GM12878 (cell line): ENCODE results near the gene ERAS. TPM values are rescaled to one million over a fixed set of nuclear protein-coding genes. Genes with fewer than 3 reads are reported as not detected.

Experiments used
- ATAC-seq: fragments of 200-7000 bp; cut with Tn5 transposase; 3 replicates; pipeline ENCODE4 v1.9.1; 2020; ENCODE audit warnings: mild to moderate bottlenecking, moderate library complexity
- BruUV-seq: library from RNA; stranded (reverse); fragments of 400-500 nt; replicated peaks from 2 replicates; lab custom pipeline; 2021; lab: Mats Ljungman, UMichigan
- CTCF ChIA-PET: fragments of 300-600 bp; sonication (Branson Sonifier 250); formaldehyde crosslinking; extraction: SDS; loops from one replicate; lab custom pipeline; 2021; ENCODE audit warnings: inconsistent platforms; lab: Yijun Ruan, JAX
- POLR2A ChIA-PET: fragments of 350-600 bp; formaldehyde crosslinking; extraction: SDS; loops from one replicate; lab custom pipeline; 2021; ENCODE audit warnings: inconsistent platforms; lab: Charles Lee
- RAD21 ChIA-PET: fragments of 300-600 bp; sonication (Branson Sonifier 250); formaldehyde crosslinking; loops from one replicate; lab custom pipeline; 2023; ENCODE audit warnings: antibody characterized with exemption; ENCODE audit not compliant: unreplicated experiment; lab: Charles Lee
- SMC1A ChIA-PET: fragments of 300-600 bp; sonication (Branson Sonifier 250); formaldehyde crosslinking; loops from one replicate; lab custom pipeline; 2023; ENCODE audit not compliant: unreplicated experiment, uncharacterized antibody; lab: Charles Lee
- DNase-seq: peaks from one replicate; pipeline ENCODE4 v3.0.0-alpha.2; 2011; ENCODE audit warnings: low read depth, low spot score
- FAIRE-seq: peaks from 3 replicates; lab custom pipeline; 2011; peaks lifted over from hg19 to GRCh38; lab: Jason Lieb, UNC
- H2AFZ ChIP-seq: 2 replicates; pipeline ENCODE4 v1.6.0; 2011; ENCODE audit warnings: low read depth, low read length, control low read depth; ENCODE audit not compliant: control insufficient read depth
- H3K27ac ChIP-seq: 2 replicates; pipeline ENCODE4 v1.5.1; 2011; ENCODE audit warnings: control low read depth; ENCODE audit not compliant: control insufficient read depth, insufficient read depth
- H3K27me3 ChIP-seq, 2 experiments: replicated peaks in 1 of 2; 2 replicates each; pipeline versions ENCODE4 v1.6.0 to v1.6.1; 2011; ENCODE audit warnings: low read length in 1 of 2; ENCODE audit not compliant: control insufficient read depth in 2 of 2, insufficient read depth in 2 of 2
- H3K36me3 ChIP-seq, 2 experiments: 2 replicates each; pipeline ENCODE4 v1.5.1; 2011; ENCODE audit warnings: low read length in 1 of 2; ENCODE audit not compliant: control insufficient read depth in 2 of 2, insufficient read depth in 2 of 2
- H3K4me1 ChIP-seq: 2 replicates; pipeline ENCODE4 v1.6.1; 2011; ENCODE audit warnings: mild to moderate bottlenecking, low read length, moderate library complexity, mixed read lengths; ENCODE audit not compliant: control insufficient read depth, insufficient read depth
- H3K4me2 ChIP-seq: 2 replicates; pipeline ENCODE4 v1.6.0; 2011; ENCODE audit warnings: control low read depth; ENCODE audit not compliant: control insufficient read depth, insufficient read depth
- H3K4me3 ChIP-seq: fragments of 200-600 bp; sonication (generic); 2 replicates; pipeline ENCODE4 v1.5.1; 2016
- H3K79me2 ChIP-seq: 2 replicates; pipeline ENCODE4 v1.6.0; 2011; ENCODE audit warnings: low read length; ENCODE audit not compliant: control insufficient read depth, insufficient read depth
- H3K9ac ChIP-seq: 2 replicates; pipeline ENCODE4 v1.8.0; 2011; ENCODE audit warnings: low read length, control low read depth, mixed read lengths; ENCODE audit not compliant: control insufficient read depth, insufficient read depth
- H3K9me3 ChIP-seq: replicated peaks from 3 replicates; pipeline ENCODE4 v1.5.1; 2011; ENCODE audit warnings: mild to moderate bottlenecking, low read length; ENCODE audit not compliant: control insufficient read depth, insufficient read depth
- H4K20me1 ChIP-seq: 2 replicates; pipeline ENCODE4 v1.6.0; 2011; ENCODE audit not compliant: control insufficient read depth, insufficient read depth
- ATF2 ChIP-seq: IDR thresholded peaks from 2 replicates; pipeline ENCODE4 v1.6.1; 2012; ENCODE audit warnings: low read length, inconsistent platforms
- FOXK2 ChIP-seq: fragments of 450-650 bp; IDR thresholded peaks from 2 replicates; pipeline ENCODE4 v1.6.1; 2017; ENCODE audit warnings: mild to moderate bottlenecking, moderate library complexity
- HDAC2 ChIP-seq: fragments of 200-600 bp; sonication (generic); IDR thresholded peaks from 2 replicates; pipeline ENCODE4 v1.6.1; 2017
- MLLT1 ChIP-seq: fragments of 450-650 bp; IDR thresholded peaks from 2 replicates; pipeline ENCODE4 v1.6.1; 2016; ENCODE audit warnings: mild to moderate bottlenecking
- NR2C1 ChIP-seq: fragments of 450-650 bp; IDR thresholded peaks from 2 replicates; pipeline ENCODE4 v1.6.1; 2017; ENCODE audit warnings: antibody characterized with exemption, mild to moderate bottlenecking, moderate library complexity
- POLR2A ChIP-seq: IDR thresholded peaks from 2 replicates; pipeline ENCODE4 v1.6.1; 2011; ENCODE audit warnings: low read depth, mild to moderate bottlenecking, low read length
- POLR2AphosphoS5 ChIP-seq: IDR thresholded peaks from 2 replicates; pipeline ENCODE4 v1.6.1; 2011; ENCODE audit warnings: mild to moderate bottlenecking, low read length, inconsistent platforms
- POU2F2 ChIP-seq: IDR thresholded peaks from 3 replicates; pipeline ENCODE4 v1.6.1; 2011; ENCODE audit warnings: low read depth, mild to moderate bottlenecking, low read length, borderline replicate concordance
- RB1 ChIP-seq: fragments of 450-650 bp; formaldehyde crosslinking; IDR thresholded peaks from 2 replicates; pipeline ENCODE4 v1.6.1; 2017; ENCODE audit warnings: mild to moderate bottlenecking, borderline replicate concordance
- RELA ChIP-seq: fragments of 450-650 bp; IDR thresholded peaks from 2 replicates; pipeline ENCODE4 v1.8.0; 2014; ENCODE audit warnings: borderline replicate concordance; ENCODE audit not compliant: partially characterized antibody
- RFX5 ChIP-seq: IDR thresholded peaks from 2 replicates; pipeline ENCODE4 v1.6.1; 2011; ENCODE audit warnings: low read depth, low read length, improper control_type of control experiment
- TAF1 ChIP-seq: IDR thresholded peaks from 2 replicates; pipeline ENCODE4 v1.6.1; 2011; ENCODE audit warnings: mild to moderate bottlenecking, low read depth, low read length, borderline replicate concordance
- TARDBP ChIP-seq: IDR thresholded peaks from 2 replicates; pipeline ENCODE4 v1.6.1; 2016; ENCODE audit warnings: borderline replicate concordance
- ZBTB11 ChIP-seq: fragments of 450-650 bp; formaldehyde crosslinking; IDR thresholded peaks from 2 replicates; pipeline ENCODE4 v1.5.0; 2022; ENCODE audit warnings: mild to moderate bottlenecking, missing genetic modification characterization
- WGBS: methylation state at CpG from one replicate; pipeline ENCODE4 v1.1.6; 2016; ENCODE audit warnings: low lambda C conversion rate; ENCODE audit not compliant: insufficient replicate concordance, insufficient coverage; ENCODE audit errors: missing lambda C conversion rate; 5-methylcytosine and 5-hydroxymethylcytosine counted together
- in situ Hi-C: fragments of 300-500 bp; cut with MboI; formaldehyde crosslinking; loops from 9 replicates; pipeline ENCODE4 v1.14.3; 2018; ENCODE audit warnings: mixed read lengths
- intact Hi-C: fragments of 100-400 bp; cut with micrococcal nuclease; formaldehyde crosslinking; loops from one replicate; pipeline ENCODE4 v1.14.2; 2022; ENCODE audit not compliant: unreplicated experiment
- polyA plus RNA-seq, 11 experiments: library from polyadenylated mRNA; depleted of rRNA in 4 of 11; unstranded in 6 of 11; stranded (reverse) in 5 of 11; fragments of >200 nt; fragmentation: Nextera tagmentation in 4 of 11; fragmentation: Illumina TruSeq in 1 of 11; extraction: Ambion mirVana in 4 of 11; extraction: Trizol in 1 of 11; gene quantifications; 1 replicate in 1 of 11; 2 replicates in 10 of 11; pipeline versions ENCODE4 v1.2.1 to v1.2.3, GENCODE V29; 2011 to 2016; ENCODE audit warnings: inconsistent platforms in 2 of 11, missing spikeins in 2 of 11, low read depth in 1 of 11
- total RNA-seq, 4 experiments: library from RNA; depleted of rRNA in 3 of 4; stranded (reverse); fragments of >200 nt in 3 of 4; fragmentation: Illumina TruSeq in 1 of 4; extraction: Trizol in 1 of 4; gene quantifications; 2 replicates each; pipeline versions ENCODE4 v1.2.1 to v1.2.3, GENCODE V29; 2013 to 2021

ERAS gene
- total and polyA plus RNA-seq, 10 of the 15 experiments (the other 5 are each of a cell fraction or from before 2014, with no cell fraction given): not detected

GRCh38 chrX:48801280-48802088, 24.8 kb upstream of the ERAS start, which contains the start of gene HDAC6 (continued):
- peak; percentile 58 for TF ChIP-seq RELA
- TF ChIP-seq HDAC2: no peak
- TF ChIP-seq FOXK2: peak; percentile 57; the same call in 1 of the 2 replicates
- TF ChIP-seq RFX5: peak; percentile 67
- 0 out of 2 replicates have a peak, but pooled peaks have one; percentile 9 for TF ChIP-seq TAF1
- TF ChIP-seq POU2F2: no peak
- 0 out of 2 replicates have a peak, but pooled peaks have one; percentile 10 for TF ChIP-seq NR2C1
- TF ChIP-seq RB1: peak; percentile 99
- TF ChIP-seq TARDBP: no peak

- Histone ChIP-seq H4K20me1 (no peaks in the 10 kb centered on the region), H3K9ac (peak overlapping the region; percentile 86), H3K36me3 (peaks cover 0 to 3% of the 10 kb centered on the region in 2 experiments; a peak in 1 of 4 replicates), H3K4me2 (peak overlapping the region; percentile 66), H3K79me2 (no peaks in the 10 kb centered on the region; the same call in none of the 2 replicates), H3K4me1 (no peaks in the 10 kb centered on the region), H3K4me3 (peak overlapping the region; percentile 62), H2AFZ (peak overlapping the region; percentile 74), H3K9me3 (no peaks in the 10 kb centered on the region), H3K27ac (peak overlapping the region; percentile 93), H3K27me3 (no peaks in the 10 kb centered on the region)
- in situ Hi-C loops: loop anchor here (10.0 kb wide), 1 partner anchor 383 kb away; the partner anchor contains the start of gene PRICKLE3
- WGBS: 32% methylated on average over 39 of the region's 40 CpGs
- intact Hi-C loops: loop anchor here (5.0 kb wide), 4 partner anchors 105 to 240 kb away; partner anchors contain the start of genes OTUD5, SUV39H1 and TFE3
- FAIRE-seq: no peak
- ATAC-seq: peak; percentile 80
- RAD21 ChIA-PET: interaction anchor here (0.6 to 1.7 kb wide), 4 partner anchors 96 to 156 kb away, joined by 3 to 7 read pairs (median 6); partner anchors contain the start of genes PQBP1 and TIMM17B
- SMC1A ChIA-PET: interaction anchor here (1.0 to 1.5 kb wide), 4 partner anchors 13 to 144 kb away, joined by 3 to 4 read pairs (median 4); no protein-coding TSS in a partner anchor
- CTCF ChIA-PET: interaction anchor here (0.7 to 1.0 kb wide), 4 partner anchors 65 to 277 kb away, joined by 3 to 4 read pairs (median 3); partner anchors contain the start of gene WDR45
- TSS peak; percentile 85 for BruUV-seq
- DNase-seq: peak; percentile 40
- POLR2A ChIA-PET: interaction anchor here (0.9 to 1.9 kb wide), 10 partner anchors 65 to 200 kb away, joined by 3 to 10 read pairs (median 5); partner anchors contain the start of genes GRIPAP1, OTUD5, PQBP1 and TIMM17B
- no peak for TF ChIP-seq ATF2
- peak; percentile 66 for TF ChIP-seq POLR2A
- TF ChIP-seq MLLT1: peak; percentile 74
- peak; percentile 59; the same call in 1 of the 2 replicates for TF ChIP-seq POLR2AphosphoS5
- no peak for TF ChIP-seq ZBTB11 (CRISPR knock-in tag)
Measured at GRCh38 chrX:48802089-48802904, 24.0 kb upstream of the ERAS start.
